Gastrocnemius medialis (tissue), 4 donors: ENCODE data around the gene SCO2. TPM values are rescaled to one million over a fixed set of nuclear protein-coding genes. Genes with fewer than 3 reads are reported as not detected.

Experiments
- ATAC-seq, 2 donors: fragments of 150-250 bp; one replicate each; pipeline ENCODE4 v1.9.1; 2016
- DNase-seq, 2 donors: peaks; one replicate each; pipeline ENCODE4 v3.0.0-alpha.2; 2019
- H3K27ac ChIP-seq, 4 donors: fragments of 200-600 bp; sonication (generic); 1 replicate in 1 of 4; 2 replicates in 3 of 4; pipeline ENCODE4 v1.5.1; 2016 to 2018; ENCODE audit warnings: mild to moderate bottlenecking in 2 of 4, moderate library complexity in 1 of 4
- H3K27me3 ChIP-seq, 3 donors: fragments of 200-600 bp; sonication (generic) in 2 of 3; 1 replicate in 1 of 3; 2 replicates in 2 of 3; pipeline versions ENCODE4 v1.5.1 to v1.6.0; 2016 to 2019; ENCODE audit warnings: mild to moderate bottlenecking in 1 of 3, moderate library complexity in 1 of 3
- H3K36me3 ChIP-seq, 2 donors: fragments of 200-600 bp; sonication (generic) in 1 of 2; one replicate each; pipeline ENCODE4 v1.5.1; 2017 to 2018
- H3K4me1 ChIP-seq, 2 donors: fragments of 200-600 bp; sonication (generic) in 1 of 2; one replicate each; pipeline ENCODE4 v1.5.1; 2016 to 2017; ENCODE audit warnings: mild to moderate bottlenecking in 2 of 2
- H3K4me3 ChIP-seq, 4 donors: fragments of 200-600 bp; sonication (generic) in 3 of 4; 1 replicate in 1 of 4; 2 replicates in 3 of 4; pipeline ENCODE4 v1.5.1; 2016 to 2019; ENCODE audit warnings: mild to moderate bottlenecking in 2 of 4
- H3K9me3 ChIP-seq, 3 donors: fragments of 200-600 bp; sonication (generic) in 2 of 3; 1 replicate in 1 of 3; 2 replicates in 2 of 3; pipeline ENCODE4 v1.5.1; 2016 to 2019
- CTCF ChIP-seq, 5 experiments: fragments of 450-650 bp in 3 of 5; fragments of 200-600 bp in 2 of 5; sonication (generic) in 2 of 5; IDR thresholded peaks in 4 of 5; conservative IDR thresholded peaks in 1 of 5; 1 replicate in 4 of 5; 2 replicates in 1 of 5; pipeline ENCODE4 v1.5.1; 2016 to 2019; ENCODE audit warnings: antibody characterized with exemption in 5 of 5, mild to moderate bottlenecking in 3 of 5, moderate library complexity in 3 of 5
- POLR2A ChIP-seq, 2 donors: fragments of 450-650 bp; IDR thresholded peaks; one replicate each; pipeline ENCODE4 v1.6.1; 2017; ENCODE audit warnings: antibody characterized with exemption in 2 of 2, mild to moderate bottlenecking in 2 of 2, moderate library complexity in 2 of 2
- in situ Hi-C, 4 donors: fragments of 200-750 bp; cut with MboI; loops; one replicate each; pipeline versions ENCODE4 v1.15.0 to v1.8.0; 2017; ENCODE audit warnings: low sequenced_read_pairs in 4 of 4
- intact Hi-C: fragments of 100-400 bp; cut with DNase I; formaldehyde crosslinking; loops from one replicate; pipeline ENCODE4 v1.15.1; 2023; ENCODE audit warnings: low total_unique reads
- total RNA-seq, 4 donors: library from RNA; depleted of rRNA; stranded (reverse); fragments of >200 nt; gene quantifications; one replicate each; pipeline versions ENCODE4 v1.1.0 to v1.2.3, GENCODE V29; 2016

The SCO2 gene
- total RNA-seq, result 1 to 10 TPM in 2 of 4 donors, not detected in 2; 1.0 to 2.3 TPM

- in situ Hi-C loops (no loop called here), intact Hi-C loops (loop anchor here (1.0 to 5.0 kb wide), 2 partner anchors 17 to 102 kb away; partner anchors contain the start of genes ARSA and NCAPH2)
- Histone ChIP-seq H3K4me3 (peak within 1 kb of the TSS; percentile 68 to 91 (median 83)), H3K9me3 (no peaks in the 10 kb centered on the region), H3K36me3 (peaks cover 0 to 28% of the 10 kb centered on the region in 2 donors), H3K27me3 (peaks cover 7 to 18% (median 16%) of the 10 kb centered on the region in 3 donors), H3K4me1 (peaks cover 13 to 18% of the 10 kb centered on the region in 2 donors), H3K27ac (peak within 1 kb of the TSS; percentile 84 to 92 (median 88))
- ATAC-seq (peak; percentile 87), DNase-seq (peak; percentile 87 to 91)
- TF ChIP-seq CTCF (IDR thresholded peaks at IDR 0.05 in 4 of 5, conservative IDR thresholded peaks at IDR 0.05 in 1 of 5) (peak in 4 of 5 experiments; percentile 37 to 57 (median 47)), POLR2A (IDR thresholded peaks at IDR 0.05) (peak; percentile 68 to 72)
Observed at GRCh38 chr22:50525104-50525857, at the start of gene SCO2. SCO2 (minus strand) TSS chr22:50525598; CDS start chr22:50524411, 1,187 bp downstream.

- in situ Hi-C loops, result no loop called here
- Histone ChIP-seq H3K27me3 (no peaks in the 10 kb centered on the region), H3K4me1 (peaks cover 10 to 32% of the 10 kb centered on the region in 2 donors), H3K9me3 (no peaks in the 10 kb centered on the region), H3K27ac (no peak overlapping the region), H3K4me3 (no peak overlapping the region), H3K36me3 (peaks cover 0 to 53% of the 10 kb centered on the region in 2 donors)
- no peak for DNase-seq
- no peak for ATAC-seq
- intact Hi-C loops, result no loop called here
- no peak for TF ChIP-seq POLR2A (IDR thresholded peaks at IDR 0.05)
- no peak for TF ChIP-seq CTCF (IDR thresholded peaks at IDR 0.05 in 4 of 5, conservative IDR thresholded peaks at IDR 0.05 in 1 of 5)
Observed at GRCh38 chr22:50574383-50574755, 49.0 kb upstream of the SCO2 start.

- Histone ChIP-seq H3K27ac (peak overlapping the region in 1 of 4 donors; percentile 43), H3K36me3 (peaks cover 0 to 59% of the 10 kb centered on the region in 2 donors), H3K4me1 (peaks cover 5 to 27% of the 10 kb centered on the region in 2 donors), H3K4me3 (no peak overlapping the region), H3K9me3 (no peaks in the 10 kb centered on the region), H3K27me3 (no peaks in the 10 kb centered on the region)
- TF ChIP-seq POLR2A (IDR thresholded peaks at IDR 0.05) (no peak), CTCF (IDR thresholded peaks at IDR 0.05 in 4 of 5, conservative IDR thresholded peaks at IDR 0.05 in 1 of 5) (no peak)
- in situ Hi-C loops, result no loop called here
- no peak for DNase-seq
- no peak for ATAC-seq
- intact Hi-C loops, result no loop called here
Observed at GRCh38 chr22:50573491-50574382, 48.3 kb upstream of the SCO2 start.

GRCh38 chr22:50572965-50573364, 47.6 kb upstream of the SCO2 start:
- Histone ChIP-seq H3K27ac (peak overlapping the region in 1 of 4 donors; percentile 43), H3K27me3 (no peaks in the 10 kb centered on the region), H3K36me3 (peaks cover 0 to 66% of the 10 kb centered on the region in 2 donors), H3K4me3 (no peak overlapping the region), H3K9me3 (no peaks in the 10 kb centered on the region), H3K4me1 (peaks cover 0 to 19% of the 10 kb centered on the region in 2 donors)
- in situ Hi-C loops, result no loop called here
- ATAC-seq, result no peak
- no peak for DNase-seq
- intact Hi-C loops, result no loop called here
- TF ChIP-seq POLR2A (IDR thresholded peaks at IDR 0.05) (no peak), CTCF (IDR thresholded peaks at IDR 0.05 in 4 of 5, conservative IDR thresholded peaks at IDR 0.05 in 1 of 5) (no peak)
